ENCODE measurements around the gene MYBPC1. TPM values are rescaled to one million over a fixed set of nuclear protein-coding genes. Genes with fewer than 3 reads are reported as not detected.

The MYBPC1 gene
- polyA plus RNA-seq, 1 of the 3 experiments (the other 2 are of a cell fraction) = not detected

DNA sequence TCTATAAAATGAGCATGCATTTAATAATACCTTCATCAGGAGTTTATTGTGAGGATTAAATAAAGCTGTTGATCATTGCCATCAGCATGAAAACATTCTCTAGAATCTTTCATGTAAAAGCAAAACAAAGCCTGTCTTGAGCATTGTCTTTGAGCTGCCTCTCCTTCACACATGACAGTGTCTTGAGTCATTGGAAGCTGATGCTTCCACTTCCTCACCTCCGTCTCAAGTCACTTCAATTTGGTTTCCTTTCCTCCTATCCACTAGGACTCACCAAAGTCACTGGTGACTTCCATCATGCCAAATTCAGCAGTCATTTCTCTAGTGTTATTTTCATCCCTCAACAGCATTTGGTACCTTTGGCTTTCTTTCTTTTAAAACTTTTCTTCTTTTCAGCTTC is 31.6 kb upstream of the MYBPC1 start (continued):
- TF ChIP-seq ZBTB33 (IDR thresholded peaks at IDR 0.05; ENCODE audit: borderline replicate concordance, low read depth) (no peak), IRF3 (IDR thresholded peaks at IDR 0.05; ENCODE audit: low read depth, low read length) (no peak), SMC3 (IDR thresholded peaks at IDR 0.05; ENCODE audit: low read depth, low read length) (no peak), FOXJ3 (CRISPR knock-in tag; IDR thresholded peaks at IDR 0.05) (no peak), GATA2 (CRISPR knock-in tag; IDR thresholded peaks at IDR 0.05) (no peak), GABPA (IDR thresholded peaks at IDR 0.05; ENCODE audit: low read depth) (no peak), TEAD4 (IDR thresholded peaks at IDR 0.05; ENCODE audit: borderline replicate concordance, insufficient read depth) (no peak)

- Histone ChIP-seq H3K27ac (ENCODE audit: low read depth in 2 of 2, low read length in 1 of 2) (no peak overlapping the region), H2AFZ (ENCODE audit: low read depth) (no peak overlapping the region), H3F3A (replicated peaks; ENCODE audit: insufficient read depth) (no peaks in the 10 kb centered on the region), H3K4me3 (ENCODE audit: low read depth in 2 of 2, low read length in 1 of 2) (no peak overlapping the region), H3K79me2 (ENCODE audit: insufficient read depth) (no peaks in the 10 kb centered on the region), H3K4me2 (no peak overlapping the region), H3K4me1 (ENCODE audit: control insufficient read depth in 1 of 2, insufficient read depth in 2 of 2, low read depth in 1 of 2, low read length in 1 of 2) (no peaks in the 10 kb centered on the region; a peak in 1 of 4 replicates), H3K9me3 (no peaks in the 10 kb centered on the region), H4K20me1 (ENCODE audit: insufficient read depth) (no peaks in the 10 kb centered on the region), H3K9me2 (no peaks in the 10 kb centered on the region), H3K9ac (no peak overlapping the region), H3K27me3 (ENCODE audit: insufficient read depth) (peaks cover 10% of the 10 kb centered on the region; the same call in 1 of the 2 replicates), H3K36me3 (replicated peaks in 1 of 2; ENCODE audit: control insufficient read depth in 1 of 2, insufficient read depth in 2 of 2, low read length in 1 of 2) (no peaks in the 10 kb centered on the region)
- 7% methylated on average over 2 of the region's 2 CpGs for WGBS (ENCODE audit: low lambda C conversion rate)
- peak; percentile 1 for DNase-seq
- TF ChIP-seq USF1 (IDR thresholded peaks at IDR 0.05; ENCODE audit: borderline replicate concordance, low read depth) (no peak), FOSL2 (IDR thresholded peaks at IDR 0.05; ENCODE audit: borderline replicate concordance, low read depth) (no peak), EP300 (IDR thresholded peaks at IDR 0.05; ENCODE audit: borderline replicate concordance in 1 of 2, low read depth in 1 of 2, low read length in 1 of 2) (no peak), RCOR1 (IDR thresholded peaks at IDR 0.05; ENCODE audit: low read length) (no peak), POLR2AphosphoS5 (IDR thresholded peaks at IDR 0.05; ENCODE audit: low read depth, low read length) (no peak), IRF3 (IDR thresholded peaks at IDR 0.05; ENCODE audit: low read depth, low read length) (no peak), CTCF (IDR thresholded peaks at IDR 0.05) (no peak), RFX5 (IDR thresholded peaks at IDR 0.05; ENCODE audit: low read length) (no peak), GABPA (IDR thresholded peaks at IDR 0.05; ENCODE audit: low read depth) (no peak), NRF1 (IDR thresholded peaks at IDR 0.05; ENCODE audit: low read depth, low read length) (no peak), TEAD4 (IDR thresholded peaks at IDR 0.05; ENCODE audit: borderline replicate concordance, insufficient read depth) (no peak)
- TF ChIP-seq, protein P1, sequence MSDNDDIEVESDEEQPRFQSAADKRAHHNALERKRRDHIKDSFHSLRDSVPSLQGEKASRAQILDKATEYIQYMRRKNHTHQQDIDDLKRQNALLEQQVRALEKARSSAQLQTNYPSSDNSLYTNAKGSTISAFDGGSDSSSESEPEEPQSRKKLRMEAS (IDR thresholded peaks at IDR 0.05; ENCODE audit: low read depth) = no peak
- TF ChIP-seq, protein P2, sequence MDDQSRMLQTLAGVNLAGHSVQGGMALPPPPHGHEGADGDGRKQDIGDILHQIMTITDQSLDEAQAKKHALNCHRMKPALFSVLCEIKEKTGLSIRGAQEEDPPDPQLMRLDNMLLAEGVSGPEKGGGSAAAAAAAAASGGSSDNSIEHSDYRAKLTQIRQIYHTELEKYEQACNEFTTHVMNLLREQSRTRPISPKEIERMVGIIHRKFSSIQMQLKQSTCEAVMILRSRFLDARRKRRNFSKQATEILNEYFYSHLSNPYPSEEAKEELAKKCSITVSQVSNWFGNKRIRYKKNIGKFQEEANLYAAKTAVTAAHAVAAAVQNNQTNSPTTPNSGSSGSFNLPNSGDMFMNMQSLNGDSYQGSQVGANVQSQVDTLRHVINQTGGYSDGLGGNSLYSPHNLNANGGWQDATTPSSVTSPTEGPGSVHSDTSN (IDR thresholded peaks at IDR 0.05) = no peak
- TF ChIP-seq, protein P3, sequence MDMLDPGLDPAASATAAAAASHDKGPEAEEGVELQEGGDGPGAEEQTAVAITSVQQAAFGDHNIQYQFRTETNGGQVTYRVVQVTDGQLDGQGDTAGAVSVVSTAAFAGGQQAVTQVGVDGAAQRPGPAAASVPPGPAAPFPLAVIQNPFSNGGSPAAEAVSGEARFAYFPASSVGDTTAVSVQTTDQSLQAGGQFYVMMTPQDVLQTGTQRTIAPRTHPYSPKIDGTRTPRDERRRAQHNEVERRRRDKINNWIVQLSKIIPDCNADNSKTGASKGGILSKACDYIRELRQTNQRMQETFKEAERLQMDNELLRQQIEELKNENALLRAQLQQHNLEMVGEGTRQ (IDR thresholded peaks at IDR 0.05; ENCODE audit: borderline replicate concordance, low read depth, low read length) = no peak
- CTCF ChIA-PET = no interaction called here
- POLR2A ChIA-PET = no interaction called here
These were observed 29.9 kb upstream of the MYBPC1 start for GRCh38 chr12:101564912-101565311.

All from SK-N-SH (cell line).